Testis (tissue), 2 donors: ENCODE measurements around the gene BEST1.

Experiments used
- CTCF ChIP-seq, 3 experiments: fragments of 450-650 bp in 2 of 3; fragments of 200-600 bp in 1 of 3; sonication (generic) in 1 of 3; IDR thresholded peaks; one replicate each; pipeline ENCODE4 v1.5.1; 2016 to 2019; ENCODE audit warnings: antibody characterized with exemption in 3 of 3, mild to moderate bottlenecking in 2 of 3, moderate library complexity in 1 of 3
- POLR2A ChIP-seq: fragments of 450-650 bp; IDR thresholded peaks from one replicate; pipeline ENCODE4 v1.6.1; 2017; ENCODE audit warnings: antibody characterized with exemption, mild to moderate bottlenecking, moderate library complexity

GRCh38 chr11:61918938-61919704, 31.0 kb upstream of the BEST1 start:
- TF ChIP-seq CTCF (IDR thresholded peaks at IDR 0.05), result no peak
- TF ChIP-seq POLR2A, result no peak
